NCI-H345 treated with DMSO at 0.1 percent for 48 hours (cell line): ENCODE measurements around the gene PMPCA.

Source experiments
- DNase-seq: peaks from one replicate; lab custom pipeline; 2025; ENCODE audit not compliant: unreplicated experiment; lab: John Stamatoyannopoulos, UW

PMPCA gene

GRCh38 chr9:136453326-136453725 lies 42.9 kb downstream of the PMPCA start:
- no peak for DNase-seq

GRCh38 chr9:136454026-136454796 lies 43.8 kb downstream of the PMPCA start:
- no peak for DNase-seq

- no peak for DNase-seq
Observed at GRCh38 chr9:136455043-136456002, 44.9 kb downstream of the PMPCA start.

- no peak for DNase-seq
Observed at GRCh38 chr9:136456258-136456657, 45.8 kb downstream of the PMPCA start.

GRCh38 chr9:136457326-136457725 lies 46.9 kb downstream of the PMPCA start:
- DNase-seq, result no peak

- DNase-seq, result no peak
Observed at GRCh38 chr9:136459425-136459824, 49.0 kb downstream of the PMPCA start.

GRCh38 chr9:136460772-136461325 lies 50.4 kb downstream of the PMPCA start:
- no peak for DNase-seq

- DNase-seq, result no peak
Observed at GRCh38 chr9:136462664-136463063, 52.2 kb downstream of the PMPCA start.

GRCh38 chr9:136463578-136463977 lies 53.1 kb downstream of the PMPCA start:
- DNase-seq, result no peak

GRCh38 chr9:136464241-136464640 lies 53.8 kb downstream of the PMPCA start:
- no peak for DNase-seq

GRCh38 chr9:136465500-136466154 lies 55.2 kb downstream of the PMPCA start:
- no peak for DNase-seq

GRCh38 chr9:136466155-136466541 lies 55.7 kb downstream of the PMPCA start:
- no peak for DNase-seq

- DNase-seq, result no peak
Observed at GRCh38 chr9:136467766-136468165, 57.3 kb downstream of the PMPCA start.

GRCh38 chr9:136470356-136470755 lies 59.9 kb downstream of the PMPCA start:
- DNase-seq, result no peak

GRCh38 chr9:136470792-136471469 lies 60.5 kb downstream of the PMPCA start:
- no peak for DNase-seq

- DNase-seq, result no peak
Observed at GRCh38 chr9:136471802-136472487, 61.5 kb downstream of the PMPCA start.

GRCh38 chr9:136472640-136473353 lies 62.3 kb downstream of the PMPCA start:
- DNase-seq, result no peak

- DNase-seq, result no peak
Observed at GRCh38 chr9:136473354-136473721, 62.9 kb downstream of the PMPCA start.
